Thyroid gland (tissue), 4 donors: ENCODE data around the gene PNN.

ENCODE experiments used
- POLR2A ChIP-seq, 2 donors: fragments of 450-650 bp; IDR thresholded peaks; one replicate each; pipeline ENCODE4 v1.6.1; 2017; ENCODE audit warnings: antibody characterized with exemption in 2 of 2, mild to moderate bottlenecking in 2 of 2, moderate library complexity in 1 of 2
- TF ChIP-seq, protein P1 (sequence below), 6 experiments: fragments of 200-600 bp in 3 of 6; fragments of 450-650 bp in 3 of 6; sonication (generic) in 3 of 6; IDR thresholded peaks; one replicate each; pipeline ENCODE4 v1.5.1; 2016 to 2019; ENCODE audit warnings: antibody characterized with exemption in 6 of 6, mild to moderate bottlenecking in 2 of 6, inconsistent platforms in 1 of 6, moderate library complexity in 1 of 6

GRCh38 chr14:39228509-39229221 lies 53.6 kb downstream of the PNN start:
- TF ChIP-seq, protein P1, sequence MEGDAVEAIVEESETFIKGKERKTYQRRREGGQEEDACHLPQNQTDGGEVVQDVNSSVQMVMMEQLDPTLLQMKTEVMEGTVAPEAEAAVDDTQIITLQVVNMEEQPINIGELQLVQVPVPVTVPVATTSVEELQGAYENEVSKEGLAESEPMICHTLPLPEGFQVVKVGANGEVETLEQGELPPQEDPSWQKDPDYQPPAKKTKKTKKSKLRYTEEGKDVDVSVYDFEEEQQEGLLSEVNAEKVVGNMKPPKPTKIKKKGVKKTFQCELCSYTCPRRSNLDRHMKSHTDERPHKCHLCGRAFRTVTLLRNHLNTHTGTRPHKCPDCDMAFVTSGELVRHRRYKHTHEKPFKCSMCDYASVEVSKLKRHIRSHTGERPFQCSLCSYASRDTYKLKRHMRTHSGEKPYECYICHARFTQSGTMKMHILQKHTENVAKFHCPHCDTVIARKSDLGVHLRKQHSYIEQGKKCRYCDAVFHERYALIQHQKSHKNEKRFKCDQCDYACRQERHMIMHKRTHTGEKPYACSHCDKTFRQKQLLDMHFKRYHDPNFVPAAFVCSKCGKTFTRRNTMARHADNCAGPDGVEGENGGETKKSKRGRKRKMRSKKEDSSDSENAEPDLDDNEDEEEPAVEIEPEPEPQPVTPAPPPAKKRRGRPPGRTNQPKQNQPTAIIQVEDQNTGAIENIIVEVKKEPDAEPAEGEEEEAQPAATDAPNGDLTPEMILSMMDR (IDR thresholded peaks at IDR 0.05) = no peak
- no peak for TF ChIP-seq POLR2A (IDR thresholded peaks at IDR 0.05)
